Measurements from ENCODE around the gene ALPK3.

DNA sequence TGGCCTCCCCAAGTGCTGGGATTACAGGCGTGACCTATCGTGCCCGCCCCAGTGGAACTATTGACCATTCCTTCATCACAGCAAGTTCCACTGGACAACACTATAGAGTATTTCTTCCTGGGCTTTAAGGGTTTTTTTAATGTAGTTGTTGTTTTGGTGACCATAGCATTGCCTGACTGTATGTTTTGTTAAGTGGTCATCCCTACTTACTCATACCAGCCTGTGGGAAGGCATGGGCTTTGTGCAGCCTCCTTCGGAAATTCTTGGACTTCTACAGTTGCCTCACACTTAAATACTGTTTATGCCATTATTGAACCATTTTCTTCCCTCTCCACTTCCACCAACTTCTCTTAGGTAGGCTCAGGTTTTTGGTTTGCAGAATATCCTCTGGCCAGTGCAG lies 19.9 kb upstream of the ALPK3 start:
- TF ChIP-seq, protein P1, sequence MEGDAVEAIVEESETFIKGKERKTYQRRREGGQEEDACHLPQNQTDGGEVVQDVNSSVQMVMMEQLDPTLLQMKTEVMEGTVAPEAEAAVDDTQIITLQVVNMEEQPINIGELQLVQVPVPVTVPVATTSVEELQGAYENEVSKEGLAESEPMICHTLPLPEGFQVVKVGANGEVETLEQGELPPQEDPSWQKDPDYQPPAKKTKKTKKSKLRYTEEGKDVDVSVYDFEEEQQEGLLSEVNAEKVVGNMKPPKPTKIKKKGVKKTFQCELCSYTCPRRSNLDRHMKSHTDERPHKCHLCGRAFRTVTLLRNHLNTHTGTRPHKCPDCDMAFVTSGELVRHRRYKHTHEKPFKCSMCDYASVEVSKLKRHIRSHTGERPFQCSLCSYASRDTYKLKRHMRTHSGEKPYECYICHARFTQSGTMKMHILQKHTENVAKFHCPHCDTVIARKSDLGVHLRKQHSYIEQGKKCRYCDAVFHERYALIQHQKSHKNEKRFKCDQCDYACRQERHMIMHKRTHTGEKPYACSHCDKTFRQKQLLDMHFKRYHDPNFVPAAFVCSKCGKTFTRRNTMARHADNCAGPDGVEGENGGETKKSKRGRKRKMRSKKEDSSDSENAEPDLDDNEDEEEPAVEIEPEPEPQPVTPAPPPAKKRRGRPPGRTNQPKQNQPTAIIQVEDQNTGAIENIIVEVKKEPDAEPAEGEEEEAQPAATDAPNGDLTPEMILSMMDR (conservative IDR thresholded peaks at IDR 0.05): no peak
- TF ChIP-seq ZFX (IDR thresholded peaks at IDR 0.05): no peak

Measured in C4-2B (cell line).